Fibroblast of mammary gland (primary cell): ENCODE results near the gene PFKFB3.
A peak's percentile ranks its signal among the peaks of the same experiment; 100 is the strongest.

Source experiments
- DNase-seq: peaks from one replicate; pipeline ENCODE4 v3.0.0-alpha.2; 2010; ENCODE audit warnings: low read depth
- H3K4me3 ChIP-seq: 2 replicates; pipeline ENCODE4 v1.5.1; 2011; ENCODE audit warnings: low read depth, mild to moderate bottlenecking, low read length, moderate library complexity; ENCODE audit not compliant: control insufficient read depth
- TF ChIP-seq, protein P1 (sequence below): conservative IDR thresholded peaks from 2 replicates; pipeline ENCODE4 v1.5.1; 2011; ENCODE audit warnings: low read depth, low read length, inconsistent platforms; ENCODE audit not compliant: control insufficient read depth, insufficient read depth

Gene PFKFB3

DNA sequence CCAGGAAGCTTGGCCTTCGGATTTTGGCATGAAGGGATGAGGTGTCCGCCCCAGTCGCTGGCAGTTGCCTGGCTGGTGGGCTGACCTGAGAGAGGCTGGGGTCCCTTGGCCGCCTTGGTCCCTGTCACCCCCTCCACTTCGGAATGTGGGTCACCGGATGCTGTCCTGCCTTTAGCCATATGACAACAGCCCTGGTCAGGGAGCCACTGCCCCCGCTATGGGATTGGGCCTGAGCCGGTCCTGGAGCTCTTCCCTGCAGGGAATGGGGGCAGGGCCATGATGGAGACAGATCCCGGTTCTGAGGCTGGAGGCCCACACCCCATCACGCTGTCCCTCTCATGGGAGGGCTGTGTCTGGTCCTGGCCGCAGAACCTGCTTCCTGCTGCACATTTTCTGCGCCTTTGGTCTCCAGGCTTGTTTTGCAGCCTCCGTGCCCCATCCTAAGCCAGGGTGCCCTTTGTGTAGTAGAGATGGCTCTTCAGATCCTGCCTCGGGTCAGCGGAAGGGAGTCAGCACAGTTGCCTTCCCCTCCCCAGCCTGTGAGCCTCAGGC lies 22.6 kb downstream of the PFKFB3 start:
- TF ChIP-seq, protein P1, sequence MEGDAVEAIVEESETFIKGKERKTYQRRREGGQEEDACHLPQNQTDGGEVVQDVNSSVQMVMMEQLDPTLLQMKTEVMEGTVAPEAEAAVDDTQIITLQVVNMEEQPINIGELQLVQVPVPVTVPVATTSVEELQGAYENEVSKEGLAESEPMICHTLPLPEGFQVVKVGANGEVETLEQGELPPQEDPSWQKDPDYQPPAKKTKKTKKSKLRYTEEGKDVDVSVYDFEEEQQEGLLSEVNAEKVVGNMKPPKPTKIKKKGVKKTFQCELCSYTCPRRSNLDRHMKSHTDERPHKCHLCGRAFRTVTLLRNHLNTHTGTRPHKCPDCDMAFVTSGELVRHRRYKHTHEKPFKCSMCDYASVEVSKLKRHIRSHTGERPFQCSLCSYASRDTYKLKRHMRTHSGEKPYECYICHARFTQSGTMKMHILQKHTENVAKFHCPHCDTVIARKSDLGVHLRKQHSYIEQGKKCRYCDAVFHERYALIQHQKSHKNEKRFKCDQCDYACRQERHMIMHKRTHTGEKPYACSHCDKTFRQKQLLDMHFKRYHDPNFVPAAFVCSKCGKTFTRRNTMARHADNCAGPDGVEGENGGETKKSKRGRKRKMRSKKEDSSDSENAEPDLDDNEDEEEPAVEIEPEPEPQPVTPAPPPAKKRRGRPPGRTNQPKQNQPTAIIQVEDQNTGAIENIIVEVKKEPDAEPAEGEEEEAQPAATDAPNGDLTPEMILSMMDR = no peak
- no peak overlapping the region for H3K4me3 ChIP-seq
- DNase-seq = no peak

DNA sequence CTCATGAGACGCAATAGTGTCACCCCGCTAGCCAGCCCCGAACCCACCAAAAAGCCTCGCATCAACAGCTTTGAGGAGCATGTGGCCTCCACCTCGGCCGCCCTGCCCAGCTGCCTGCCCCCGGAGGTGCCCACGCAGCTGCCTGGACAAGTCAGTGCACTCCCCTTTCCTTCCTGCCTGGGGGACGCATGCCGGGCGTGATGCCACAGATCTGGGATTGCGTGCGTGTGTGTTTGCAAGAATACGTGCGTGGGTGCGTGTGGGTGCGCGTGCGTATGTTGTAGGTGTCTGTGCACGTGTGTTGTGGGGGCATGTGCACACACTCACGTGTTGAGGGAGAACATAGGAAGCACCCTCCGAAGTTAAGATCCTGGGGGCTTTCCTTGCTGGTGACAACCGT lies 23.5 kb downstream of the PFKFB3 start:
- H3K4me3 ChIP-seq = no peak overlapping the region
- DNase-seq = no peak
- TF ChIP-seq, protein P1 = no peak

DNA sequence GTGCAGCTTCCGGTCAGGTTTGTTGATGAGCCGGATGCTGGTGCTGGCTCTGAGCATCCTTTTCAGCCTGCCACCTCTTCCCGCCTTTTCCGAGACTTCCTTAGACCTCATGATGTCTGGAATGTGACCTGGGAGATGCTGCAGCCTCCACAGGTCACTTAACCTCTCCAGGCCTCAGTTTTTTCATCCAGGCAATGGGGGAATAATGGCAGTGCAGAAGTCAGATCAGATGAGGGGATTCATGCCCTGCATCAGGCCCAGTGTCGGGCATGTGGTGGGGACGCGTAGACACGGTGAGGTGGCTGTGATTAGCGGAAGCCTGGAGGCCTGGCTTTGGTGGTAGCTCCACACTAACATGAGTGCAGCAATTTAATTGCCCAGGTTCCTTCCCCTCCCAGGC lies 24.6 kb downstream of the PFKFB3 start:
- DNase-seq = no peak
- TF ChIP-seq, protein P1 = no peak
- H3K4me3 ChIP-seq = no peak overlapping the region

DNA sequence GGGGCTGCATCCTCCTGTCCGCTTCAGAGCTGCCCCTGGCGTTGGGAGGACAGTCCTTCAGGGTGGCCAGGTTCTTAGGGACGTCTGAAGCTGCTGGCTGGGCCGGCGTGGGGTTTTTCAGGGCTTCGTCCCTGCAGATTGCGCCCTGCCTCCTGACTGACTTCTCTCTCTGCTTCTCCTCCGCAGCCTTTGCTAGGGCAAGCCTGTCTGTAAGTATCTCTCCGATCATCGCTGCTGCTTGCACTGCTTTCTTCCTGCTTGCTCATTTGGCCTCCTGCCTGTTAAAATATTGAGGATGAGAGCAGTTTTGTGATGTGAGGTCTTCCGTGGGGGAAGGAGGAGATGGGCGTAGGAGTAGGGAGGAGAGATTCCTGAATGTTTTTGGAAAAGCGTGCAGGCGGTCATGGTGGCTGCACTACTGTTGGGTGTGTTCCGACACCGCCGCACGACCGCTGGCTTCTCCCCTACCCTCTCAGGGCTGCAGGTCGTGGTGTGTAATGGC lies 25.3 kb downstream of the PFKFB3 start:
- no peak overlapping the region for H3K4me3 ChIP-seq
- DNase-seq = peak; percentile 76

DNA sequence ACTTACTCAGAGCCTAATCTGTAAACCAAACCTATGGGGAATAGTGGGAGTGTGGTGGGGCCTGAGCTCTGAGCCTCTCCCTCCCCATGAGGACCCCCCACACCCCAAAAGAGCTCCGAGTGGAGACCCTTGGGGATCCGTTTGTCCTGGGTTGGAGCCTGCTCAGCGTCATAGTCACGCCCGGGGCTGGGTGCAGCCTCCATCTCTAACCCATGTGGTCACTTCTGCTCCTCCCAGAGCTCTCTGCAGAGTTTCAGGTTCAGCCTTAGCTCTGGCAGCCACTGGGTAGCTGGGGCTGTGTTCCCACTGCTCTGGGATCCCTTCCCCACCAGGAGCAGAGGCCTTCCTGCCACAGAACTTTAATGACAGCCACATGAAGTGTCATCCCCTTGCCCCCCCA lies 25.9 kb downstream of the PFKFB3 start:
- no peak for DNase-seq
- no peak overlapping the region for H3K4me3 ChIP-seq
- TF ChIP-seq, protein P1 = no peak

More for the DNA sequence above, 25.3 kb downstream of the PFKFB3 start:
- TF ChIP-seq, protein P1 = no peak

DNA sequence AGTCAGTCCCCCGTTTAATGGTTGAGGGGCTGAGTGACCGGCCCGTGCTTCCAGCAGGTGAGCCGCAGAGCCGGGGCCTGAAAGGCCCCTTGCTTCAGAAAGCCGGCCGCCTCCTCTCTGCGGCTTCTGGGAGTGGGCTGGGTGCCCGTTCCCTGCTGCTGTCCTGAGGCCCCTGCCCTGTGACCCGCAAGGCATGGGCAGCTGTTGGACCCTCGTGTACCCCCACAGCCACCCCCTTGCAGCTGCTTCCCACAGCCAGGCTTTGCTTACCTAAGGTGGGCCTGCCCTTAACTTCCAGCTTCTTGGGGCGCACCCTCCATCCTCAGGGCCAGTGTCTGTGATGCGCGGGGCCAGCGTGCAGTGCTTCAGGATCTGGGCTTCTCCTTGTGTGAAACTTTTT lies 26.6 kb downstream of the PFKFB3 start:
- no peak for DNase-seq
- TF ChIP-seq, protein P1 = no peak
- no peak overlapping the region for H3K4me3 ChIP-seq

DNA sequence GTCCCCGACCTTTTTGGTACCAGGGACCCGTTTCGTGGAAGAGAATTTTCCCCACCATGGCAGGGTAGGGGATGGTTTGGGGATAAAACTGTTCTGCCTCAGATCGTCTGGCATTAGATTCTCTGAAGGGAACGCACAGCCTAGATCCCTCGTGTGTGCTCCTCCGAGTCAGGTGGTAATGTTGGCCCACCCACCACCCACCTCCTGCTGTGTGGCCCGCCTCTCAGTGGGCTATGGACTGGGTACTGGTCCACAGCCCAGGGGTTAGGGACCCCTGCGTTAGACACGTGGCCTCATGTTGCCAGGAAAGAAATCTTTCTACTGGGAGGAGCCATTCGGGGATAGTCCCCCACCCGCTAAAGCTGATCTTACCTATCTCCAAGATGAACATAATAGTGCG lies 27.0 kb downstream of the PFKFB3 start:
- TF ChIP-seq, protein P1 = no peak
- DNase-seq = no peak
- H3K4me3 ChIP-seq = no peak overlapping the region
